ENCODE measurements around the gene EEF1E1. TPM values are rescaled to one million over a fixed set of nuclear protein-coding genes. Genes with fewer than 3 reads are reported as not detected.

EEF1E1 gene
- total RNA-seq: 93.6 and 95.9 TPM in 2 replicates

GRCh38 chr6:8102122-8102958 lies at the start of gene EEF1E1:
Gene EEF1E1, minus strand, starts transcription at chr6:8102548. Its CDS starts 27 bp downstream, at chr6:8102521.
- peaks cover 24% of the 10 kb centered on the region for H3K4me1 Mint-ChIP-seq
- peaks cover 28% of the 10 kb centered on the region for H3K36me3 Mint-ChIP-seq (ENCODE audit: low read depth)
- peak within 1 kb of the TSS; percentile 95 for H3K4me3 Mint-ChIP-seq
- intact Hi-C loops (cut with micrococcal nuclease): loop anchor here (1.0 to 10.0 kb wide), 6 partner anchors 38 to 789 kb away; partner anchors contain the start of genes BLOC1S5, CAGE1, RIOK1 and SLC35B3
- H3K27me3 Mint-ChIP-seq: peaks cover 15% of the 10 kb centered on the region
- peak within 1 kb of the TSS; percentile 99 for H3K27ac Mint-ChIP-seq
- DNase-seq: peak; percentile 97
- H3K9me3 Mint-ChIP-seq: peaks cover 3% of the 10 kb centered on the region

GRCh38 chr6:8149350-8149749 lies 47.0 kb upstream of the EEF1E1 start:
- peaks cover 3% of the 10 kb centered on the region for H3K27me3 Mint-ChIP-seq
- no peak for DNase-seq
- intact Hi-C loops (cut with micrococcal nuclease): no loop called here
- H3K27ac Mint-ChIP-seq: no peak overlapping the region
- no peaks in the 10 kb centered on the region for H3K9me3 Mint-ChIP-seq
- H3K36me3 Mint-ChIP-seq (ENCODE audit: low read depth): no peaks in the 10 kb centered on the region
- no peaks in the 10 kb centered on the region for H3K4me1 Mint-ChIP-seq
- H3K4me3 Mint-ChIP-seq: no peak overlapping the region

GRCh38 chr6:8143945-8144344 lies 41.6 kb upstream of the EEF1E1 start:
- DNase-seq: no peak
- no peak overlapping the region for H3K4me3 Mint-ChIP-seq
- no peaks in the 10 kb centered on the region for H3K9me3 Mint-ChIP-seq
- no peak overlapping the region for H3K27ac Mint-ChIP-seq
- H3K4me1 Mint-ChIP-seq: no peaks in the 10 kb centered on the region
- peaks cover 3% of the 10 kb centered on the region for H3K27me3 Mint-ChIP-seq
- intact Hi-C loops (cut with micrococcal nuclease): no loop called here
- H3K36me3 Mint-ChIP-seq (ENCODE audit: low read depth): no peaks in the 10 kb centered on the region

GRCh38 chr6:8139451-8139850 lies 37.1 kb upstream of the EEF1E1 start:
- Mint-ChIP-seq H3K36me3 (ENCODE audit: low read depth) (no peaks in the 10 kb centered on the region), H3K27ac (no peak overlapping the region), H3K4me3 (no peak overlapping the region), H3K9me3 (no peaks in the 10 kb centered on the region), H3K4me1 (no peaks in the 10 kb centered on the region), H3K27me3 (peaks cover 4% of the 10 kb centered on the region)
- intact Hi-C loops (cut with micrococcal nuclease): no loop called here
- DNase-seq: no peak

GRCh38 chr6:8137529-8137939 lies 35.2 kb upstream of the EEF1E1 start:
- Mint-ChIP-seq H3K27me3 (peaks cover 4% of the 10 kb centered on the region), H3K36me3 (ENCODE audit: low read depth) (no peaks in the 10 kb centered on the region), H3K4me1 (no peaks in the 10 kb centered on the region), H3K4me3 (no peak overlapping the region), H3K9me3 (no peaks in the 10 kb centered on the region), H3K27ac (no peak overlapping the region)
- DNase-seq: no peak
- intact Hi-C loops (cut with micrococcal nuclease): no loop called here

- Mint-ChIP-seq H3K4me3 (no peak overlapping the region), H3K4me1 (no peaks in the 10 kb centered on the region), H3K27ac (no peak overlapping the region), H3K27me3 (peaks cover 10% of the 10 kb centered on the region), H3K9me3 (no peaks in the 10 kb centered on the region), H3K36me3 (ENCODE audit: low read depth) (no peaks in the 10 kb centered on the region)
- intact Hi-C loops (cut with micrococcal nuclease): no loop called here
- DNase-seq: no peak
These were observed 32.9 kb upstream of the EEF1E1 start for GRCh38 chr6:8135276-8135675.

- DNase-seq: no peak
- intact Hi-C loops (cut with micrococcal nuclease): no loop called here
- peaks cover 10% of the 10 kb centered on the region for H3K27me3 Mint-ChIP-seq
- no peaks in the 10 kb centered on the region for H3K36me3 Mint-ChIP-seq (ENCODE audit: low read depth)
- no peaks in the 10 kb centered on the region for H3K9me3 Mint-ChIP-seq
- no peak overlapping the region for H3K27ac Mint-ChIP-seq
- H3K4me1 Mint-ChIP-seq: no peaks in the 10 kb centered on the region
- H3K4me3 Mint-ChIP-seq: no peak overlapping the region
These were observed 29.8 kb upstream of the EEF1E1 start for GRCh38 chr6:8132130-8132529.

GRCh38 chr6:8131265-8131897 lies 29.0 kb upstream of the EEF1E1 start:
- intact Hi-C loops (cut with micrococcal nuclease): loop anchor here (1.0 kb wide), 1 partner anchor 88 kb away; no protein-coding TSS in a partner anchor
- Mint-ChIP-seq H3K4me1 (no peaks in the 10 kb centered on the region), H3K27me3 (peaks cover 8% of the 10 kb centered on the region), H3K4me3 (no peak overlapping the region), H3K36me3 (ENCODE audit: low read depth) (no peaks in the 10 kb centered on the region), H3K9me3 (no peaks in the 10 kb centered on the region), H3K27ac (no peak overlapping the region)
- DNase-seq: peak; percentile 82

GRCh38 chr6:8130399-8130798 lies 28.1 kb upstream of the EEF1E1 start:
- Mint-ChIP-seq H3K27me3 (peaks cover 8% of the 10 kb centered on the region), H3K4me1 (no peaks in the 10 kb centered on the region), H3K27ac (no peak overlapping the region), H3K4me3 (no peak overlapping the region), H3K9me3 (no peaks in the 10 kb centered on the region), H3K36me3 (ENCODE audit: low read depth) (no peaks in the 10 kb centered on the region)
- intact Hi-C loops (cut with micrococcal nuclease): no loop called here
- DNase-seq: no peak

- Mint-ChIP-seq H3K4me3 (no peak overlapping the region), H3K4me1 (no peaks in the 10 kb centered on the region), H3K9me3 (no peaks in the 10 kb centered on the region), H3K27me3 (peaks cover 13% of the 10 kb centered on the region), H3K36me3 (ENCODE audit: low read depth) (no peaks in the 10 kb centered on the region), H3K27ac (no peak overlapping the region)
- no peak for DNase-seq
- intact Hi-C loops (cut with micrococcal nuclease): no loop called here
These were observed 20.9 kb upstream of the EEF1E1 start for GRCh38 chr6:8123236-8123635.

GRCh38 chr6:8114956-8115355 lies 12.6 kb upstream of the EEF1E1 start:
- no peak overlapping the region for H3K4me3 Mint-ChIP-seq
- no peaks in the 10 kb centered on the region for H3K36me3 Mint-ChIP-seq (ENCODE audit: low read depth)
- H3K27me3 Mint-ChIP-seq: peaks cover 7% of the 10 kb centered on the region
- H3K4me1 Mint-ChIP-seq: no peaks in the 10 kb centered on the region
- no peaks in the 10 kb centered on the region for H3K9me3 Mint-ChIP-seq
- DNase-seq: no peak
- no peak overlapping the region for H3K27ac Mint-ChIP-seq
- intact Hi-C loops (cut with micrococcal nuclease): no loop called here

- H3K36me3 Mint-ChIP-seq (ENCODE audit: low read depth): no peaks in the 10 kb centered on the region
- intact Hi-C loops (cut with micrococcal nuclease): no loop called here
- H3K9me3 Mint-ChIP-seq: no peaks in the 10 kb centered on the region
- no peak for DNase-seq
- H3K27me3 Mint-ChIP-seq: peaks cover 14% of the 10 kb centered on the region
- peaks cover 2% of the 10 kb centered on the region for H3K4me1 Mint-ChIP-seq
- H3K27ac Mint-ChIP-seq: no peak overlapping the region
- H3K4me3 Mint-ChIP-seq: no peak overlapping the region
These were observed 10.8 kb upstream of the EEF1E1 start for GRCh38 chr6:8113131-8113654.

- peaks cover 2% of the 10 kb centered on the region for H3K4me1 Mint-ChIP-seq
- DNase-seq: no peak
- peaks cover 22% of the 10 kb centered on the region for H3K27me3 Mint-ChIP-seq
- no peak overlapping the region for H3K4me3 Mint-ChIP-seq
- H3K36me3 Mint-ChIP-seq (ENCODE audit: low read depth): no peaks in the 10 kb centered on the region
- intact Hi-C loops (cut with micrococcal nuclease): no loop called here
- H3K9me3 Mint-ChIP-seq: peaks cover 3% of the 10 kb centered on the region
- no peak overlapping the region for H3K27ac Mint-ChIP-seq
These were observed 8.4 kb upstream of the EEF1E1 start for GRCh38 chr6:8110725-8111124.

- H3K4me3 Mint-ChIP-seq: no peak overlapping the region
- H3K36me3 Mint-ChIP-seq (ENCODE audit: low read depth): no peaks in the 10 kb centered on the region
- intact Hi-C loops (cut with micrococcal nuclease): no loop called here
- no peak overlapping the region for H3K27ac Mint-ChIP-seq
- H3K9me3 Mint-ChIP-seq: peaks cover 3% of the 10 kb centered on the region
- H3K27me3 Mint-ChIP-seq: peaks cover 22% of the 10 kb centered on the region
- no peak for DNase-seq
- H3K4me1 Mint-ChIP-seq: peaks cover 2% of the 10 kb centered on the region
These were observed 7.9 kb upstream of the EEF1E1 start for GRCh38 chr6:8110117-8110721.
